ENCODE data around the gene DDIT3.
"Not testable (repeated sequence)": the region's sequence is repeated elsewhere in the genome, so short reads cannot be mapped to it uniquely, and the experiment has no call there.

GRCh38 chr12:57495051-57495701, 25.1 kb downstream of the DDIT3 start:
- not testable (repeated sequence) for TF ChIP-seq CTCF (conservative IDR thresholded peaks at IDR 0.05; ENCODE audit: low read depth, low read length); POLR2A (IDR thresholded peaks at IDR 0.05; ENCODE audit: low read depth, low read length); CEBPB (IDR thresholded peaks at IDR 0.05; ENCODE audit: low read depth, low read length); SMC3 (IDR thresholded peaks at IDR 0.05; ENCODE audit: low read depth, low read length); BHLHE40 (IDR thresholded peaks at IDR 0.05; ENCODE audit: low read depth, low read length); FOS (IDR thresholded peaks at IDR 0.05; ENCODE audit: low read depth, low read length); USF2 (IDR thresholded peaks at IDR 0.05; ENCODE audit: low read depth, low read length); MXI1 (IDR thresholded peaks at IDR 0.05; ENCODE audit: borderline replicate concordance, low read depth, low read length); MAFK (IDR thresholded peaks at IDR 0.05; ENCODE audit: low read depth, low read length)

Measured in IMR-90 (cell line).